HUES6 (cell line): Measurements from ENCODE around the gene BCAP31.
"Not testable (repeated sequence)": the region's sequence is repeated elsewhere in the genome, so short reads cannot be mapped to it uniquely, and the experiment has no call there.

ENCODE experiments used
- H3K27ac ChIP-seq: 2 replicates; pipeline ENCODE4 v1.7.0; 2013; ENCODE audit warnings: low read depth, mild to moderate bottlenecking, low read length, inconsistent platforms
- H3K27me3 ChIP-seq: 2 replicates; pipeline ENCODE4 v1.6.1; 2013; ENCODE audit warnings: low read length; ENCODE audit not compliant: control insufficient read depth, insufficient read depth
- H3K36me3 ChIP-seq: 2 replicates; pipeline ENCODE4 v1.6.1; 2013; ENCODE audit warnings: low read length; ENCODE audit not compliant: control insufficient read depth, insufficient read depth
- H3K4me1 ChIP-seq: 2 replicates; pipeline ENCODE4 v1.6.1; 2013; ENCODE audit warnings: low read length; ENCODE audit not compliant: control insufficient read depth, insufficient read depth
- H3K4me3 ChIP-seq: 2 replicates; pipeline ENCODE4 v1.5.1; 2013; ENCODE audit warnings: low read depth, low read length
- H3K9ac ChIP-seq: one replicate; pipeline ENCODE4 v1.6.1; 2013; ENCODE audit warnings: mild to moderate bottlenecking, low read length
- H3K9me3 ChIP-seq: 2 replicates; pipeline ENCODE4 v1.6.1; 2013; ENCODE audit warnings: low read depth, low read length; ENCODE audit not compliant: control insufficient read depth, insufficient read depth

Gene BCAP31

GRCh38 chrX:153692003-153692402 is 32.2 kb downstream of the BCAP31 start:
- Histone ChIP-seq H3K9ac (no peak overlapping the region), H3K36me3 (peaks cover 47% of the 10 kb centered on the region), H3K27me3 (no peaks in the 10 kb centered on the region), H3K4me1 (peaks cover 7% of the 10 kb centered on the region; the same call in 1 of the 2 replicates), H3K4me3 (no peak overlapping the region), H3K27ac (no peak overlapping the region), H3K9me3 (peaks cover 3% of the 10 kb centered on the region; the same call in 1 of the 2 replicates)

- Histone ChIP-seq H3K36me3 (peaks cover 40% of the 10 kb centered on the region), H3K4me1 (peaks cover 14% of the 10 kb centered on the region)
- H3K27me3 ChIP-seq, H3K9ac ChIP-seq, H3K27ac ChIP-seq, H3K4me3 ChIP-seq, H3K9me3 ChIP-seq: not testable (repeated sequence)
Measured at GRCh38 chrX:153691032-153691827, 33.0 kb downstream of the BCAP31 start.

DNA sequence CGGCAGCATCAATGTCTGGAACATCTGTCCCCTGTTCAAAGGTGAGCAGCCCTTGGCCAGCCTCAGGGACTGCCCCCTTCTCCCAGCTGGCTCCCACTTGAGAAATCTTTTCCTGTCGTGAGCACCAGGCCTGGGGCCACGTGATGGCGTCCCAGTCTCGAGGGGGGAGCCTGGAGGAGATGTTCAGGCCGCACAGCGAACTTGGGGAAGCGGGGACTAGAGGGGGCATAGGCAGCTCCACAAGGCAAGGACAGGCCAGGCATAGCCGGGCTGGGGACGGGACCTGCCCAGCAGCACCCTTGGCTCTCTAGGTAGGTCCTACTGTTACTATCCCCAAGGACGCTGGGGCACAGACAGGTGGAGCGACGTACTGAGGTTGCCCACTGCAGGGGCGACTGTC is 33.7 kb downstream of the BCAP31 start:
- Histone ChIP-seq H3K9ac (no peak overlapping the region), H3K9me3 (peaks cover 9% of the 10 kb centered on the region; the same call in 1 of the 2 replicates), H3K4me1 (peaks cover 22% of the 10 kb centered on the region), H3K27me3 (no peaks in the 10 kb centered on the region), H3K36me3 (peaks cover 33% of the 10 kb centered on the region), H3K4me3 (no peak overlapping the region), H3K27ac (no peak overlapping the region)

DNA sequence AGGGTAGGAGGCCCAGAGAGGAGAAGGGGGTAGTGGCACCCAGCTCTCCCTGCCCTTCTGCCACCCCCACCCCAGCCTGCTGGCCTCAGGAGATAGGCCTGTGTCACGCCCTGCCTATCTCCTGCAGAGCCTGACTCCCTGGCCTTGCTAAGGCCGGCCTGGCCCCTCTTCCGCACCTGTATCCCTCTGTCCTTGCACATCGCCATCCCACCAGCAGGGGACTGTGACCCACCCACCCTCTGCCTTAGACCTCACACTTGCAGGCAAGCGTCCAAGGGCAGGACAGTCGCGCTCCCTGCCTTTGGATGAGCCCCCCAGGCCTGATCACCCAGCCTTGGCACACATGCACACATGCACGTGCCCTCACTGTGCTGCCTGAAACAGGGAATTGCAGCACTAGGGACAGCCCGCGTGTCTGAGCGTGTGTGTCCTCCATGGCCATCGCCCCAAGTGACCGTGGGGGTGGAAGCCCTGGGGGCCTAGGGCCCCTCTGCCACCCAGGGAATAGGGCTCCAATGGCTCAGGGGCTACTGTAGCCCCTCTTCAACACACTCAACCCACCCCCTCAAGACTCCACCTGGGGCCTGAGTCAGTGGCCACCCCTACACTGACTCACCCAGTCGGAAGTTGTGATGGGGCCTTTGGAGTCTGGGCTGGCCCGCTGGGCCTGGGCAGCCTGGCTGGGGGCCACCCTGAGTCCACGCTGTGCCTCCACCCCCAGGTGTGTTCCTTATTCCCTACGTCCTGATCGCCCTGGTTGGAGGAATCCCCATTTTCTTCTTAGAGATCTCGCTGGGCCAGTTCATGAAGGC is 34.3 kb downstream of the BCAP31 start:
- Histone ChIP-seq H3K27me3 (no peaks in the 10 kb centered on the region), H3K9me3 (peaks cover 9% of the 10 kb centered on the region; the same call in 1 of the 2 replicates), H3K9ac (peak overlapping the region; percentile 42), H3K36me3 (peaks cover 30% of the 10 kb centered on the region), H3K4me3 (peak overlapping the region; percentile 52), H3K27ac (no peak overlapping the region), H3K4me1 (peaks cover 28% of the 10 kb centered on the region)

DNA sequence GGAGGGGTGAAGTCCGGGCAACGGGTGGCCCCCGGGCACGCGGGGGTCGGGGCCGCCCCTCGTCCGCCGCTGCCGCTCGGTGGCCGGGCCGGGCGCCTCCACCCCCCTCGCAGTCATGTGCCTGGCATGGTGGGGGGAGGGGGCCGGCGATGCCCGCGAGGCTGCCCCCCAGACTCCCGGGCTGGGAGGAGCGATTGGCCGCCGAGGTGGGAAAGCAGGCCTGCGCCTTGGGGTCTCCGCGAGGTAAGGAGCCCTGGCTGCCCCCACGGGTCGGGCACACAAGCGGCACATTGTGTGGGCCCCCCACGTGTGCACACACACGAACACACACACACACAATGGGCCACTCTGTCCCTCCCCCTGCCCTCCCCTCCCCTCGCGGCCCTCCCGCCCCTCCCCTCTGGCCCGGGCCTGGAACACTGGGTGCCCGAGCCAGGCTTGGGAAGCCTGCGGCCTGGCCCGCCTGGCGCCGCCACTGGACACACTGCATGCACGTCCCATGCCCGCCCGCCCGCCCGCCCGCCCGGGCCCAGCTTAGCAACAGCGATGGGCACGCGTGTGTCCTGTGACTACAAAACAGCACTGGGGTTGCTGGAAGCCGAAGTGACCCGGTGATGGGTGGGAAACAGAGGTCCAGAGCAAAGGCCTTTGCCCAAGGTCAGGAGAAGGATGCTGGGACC is 35.1 kb downstream of the BCAP31 start:
- Histone ChIP-seq H3K27ac (no peak overlapping the region), H3K9ac (peak overlapping the region; percentile 55), H3K4me1 (peaks cover 31% of the 10 kb centered on the region), H3K36me3 (peaks cover 26% of the 10 kb centered on the region), H3K9me3 (peaks cover 10% of the 10 kb centered on the region), H3K4me3 (peak overlapping the region; percentile 67), H3K27me3 (no peaks in the 10 kb centered on the region)

DNA sequence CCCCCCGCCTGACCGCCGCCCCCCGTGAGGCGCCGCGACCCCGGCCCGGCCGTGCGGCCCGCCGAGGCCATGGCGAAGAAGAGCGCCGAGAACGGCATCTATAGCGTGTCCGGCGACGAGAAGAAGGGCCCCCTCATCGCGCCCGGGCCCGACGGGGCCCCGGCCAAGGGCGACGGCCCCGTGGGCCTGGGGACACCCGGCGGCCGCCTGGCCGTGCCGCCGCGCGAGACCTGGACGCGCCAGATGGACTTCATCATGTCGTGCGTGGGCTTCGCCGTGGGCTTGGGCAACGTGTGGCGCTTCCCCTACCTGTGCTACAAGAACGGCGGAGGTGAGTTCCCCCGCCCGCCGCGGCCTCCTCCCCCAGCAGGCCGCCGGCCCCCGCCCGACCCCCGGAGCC is 35.7 kb downstream of the BCAP31 start:
- H3K9me3 ChIP-seq, result peaks cover 15% of the 10 kb centered on the region
- H3K4me1 ChIP-seq, result peaks cover 34% of the 10 kb centered on the region
- no peaks in the 10 kb centered on the region for H3K27me3 ChIP-seq
- H3K9ac ChIP-seq, result peak overlapping the region; percentile 79
- H3K4me3 ChIP-seq, result peak overlapping the region; percentile 67
- no peak overlapping the region for H3K27ac ChIP-seq
- H3K36me3 ChIP-seq, result peaks cover 21% of the 10 kb centered on the region

GRCh38 chrX:153688071-153688470 is 36.1 kb downstream of the BCAP31 start:
- Histone ChIP-seq H3K9ac (no peak overlapping the region), H3K36me3 (peaks cover 19% of the 10 kb centered on the region), H3K9me3 (peaks cover 19% of the 10 kb centered on the region), H3K27ac (no peak overlapping the region), H3K4me3 (no peak overlapping the region), H3K27me3 (no peaks in the 10 kb centered on the region), H3K4me1 (peaks cover 34% of the 10 kb centered on the region)

- H3K4me1 ChIP-seq, result peaks cover 34% of the 10 kb centered on the region
- H3K4me3 ChIP-seq, result peak within 1 kb of the TSS; percentile 67
- H3K27ac ChIP-seq, result peak within 1 kb of the TSS; percentile 40; the same call in 1 of the 2 replicates
- peaks cover 19% of the 10 kb centered on the region for H3K9me3 ChIP-seq
- peaks cover 12% of the 10 kb centered on the region for H3K36me3 ChIP-seq
- peak within 1 kb of the TSS; percentile 79 for H3K9ac ChIP-seq
- H3K27me3 ChIP-seq, result no peaks in the 10 kb centered on the region
Measured at GRCh38 chrX:153687121-153688039, 36.8 kb downstream of the BCAP31 start, which contains the start of gene SLC6A8. Gene SLC6A8, plus strand, starts transcription at chrX:153687926. Its CDS starts 649 bp downstream, at chrX:153688575.

DNA sequence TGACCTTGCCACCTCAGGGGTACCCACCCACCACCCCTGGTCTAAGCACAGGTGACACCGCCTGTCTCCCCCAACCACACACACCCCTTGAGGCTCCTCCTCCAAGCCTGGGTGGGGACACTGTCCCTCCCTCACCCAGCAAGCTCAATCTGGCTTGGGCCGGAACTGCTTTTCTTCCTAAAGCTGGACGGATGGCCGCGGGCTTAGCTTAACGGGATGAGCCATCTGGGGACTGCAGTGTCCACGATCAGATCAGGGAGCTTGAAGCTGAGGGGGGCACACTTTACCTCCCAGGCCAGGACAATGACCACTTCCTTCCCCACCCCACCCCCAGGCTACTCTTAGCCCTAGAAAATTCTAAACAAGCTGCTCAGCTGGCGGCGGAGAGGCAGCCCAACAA is 37.5 kb downstream of the BCAP31 start:
- peaks cover 12% of the 10 kb centered on the region for H3K36me3 ChIP-seq
- H3K4me1 ChIP-seq, result peaks cover 34% of the 10 kb centered on the region
- H3K9me3 ChIP-seq, result peaks cover 19% of the 10 kb centered on the region
- H3K27ac ChIP-seq, result no peak overlapping the region; the same call in 1 of the 2 replicates
- peak overlapping the region; percentile 55 for H3K9ac ChIP-seq
- H3K27me3 ChIP-seq, result no peaks in the 10 kb centered on the region
- H3K4me3 ChIP-seq, result 0 out of 2 replicates have a peak overlapping the region, but pooled peaks have one; percentile 31
